22Rv1 (cell line): ENCODE results near the gene HTRA1.

Experiments used
- H3K27ac ChIP-seq: fragments of 450-650 bp; 2 replicates; pipeline ENCODE4 v1.5.1; 2017
- ZFX ChIP-seq: fragments of 450-650 bp; IDR thresholded peaks from 2 replicates; pipeline ENCODE4 v1.6.1; 2017; ENCODE audit warnings: antibody characterized with exemption, borderline replicate concordance
- TF ChIP-seq, protein P1 (sequence below): fragments of 450-650 bp; IDR thresholded peaks from 2 replicates; pipeline ENCODE4 v1.5.1; 2017; ENCODE audit warnings: mild to moderate bottlenecking

HTRA1 gene

DNA sequence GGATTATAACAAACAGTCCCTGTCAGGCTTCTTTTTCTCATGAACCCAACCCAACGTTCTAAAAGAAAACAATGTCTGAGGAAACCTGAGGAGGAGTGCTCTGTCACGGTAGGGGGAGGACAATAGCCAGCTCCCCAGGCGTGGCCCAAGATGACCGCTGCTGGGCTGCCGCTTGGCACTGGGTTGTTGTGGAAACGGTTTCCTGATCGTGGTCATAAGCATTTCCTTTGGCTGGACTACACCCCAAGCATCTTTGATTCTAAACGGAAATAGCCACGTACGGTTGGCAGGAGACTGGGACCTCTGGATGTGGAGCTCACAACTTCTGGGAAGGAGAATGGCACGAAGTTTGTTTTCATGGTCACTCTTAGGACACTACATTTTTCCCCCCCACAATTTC lies 68.8 kb downstream of the HTRA1 start:
- TF ChIP-seq ZFX = no peak
- TF ChIP-seq, protein P1, sequence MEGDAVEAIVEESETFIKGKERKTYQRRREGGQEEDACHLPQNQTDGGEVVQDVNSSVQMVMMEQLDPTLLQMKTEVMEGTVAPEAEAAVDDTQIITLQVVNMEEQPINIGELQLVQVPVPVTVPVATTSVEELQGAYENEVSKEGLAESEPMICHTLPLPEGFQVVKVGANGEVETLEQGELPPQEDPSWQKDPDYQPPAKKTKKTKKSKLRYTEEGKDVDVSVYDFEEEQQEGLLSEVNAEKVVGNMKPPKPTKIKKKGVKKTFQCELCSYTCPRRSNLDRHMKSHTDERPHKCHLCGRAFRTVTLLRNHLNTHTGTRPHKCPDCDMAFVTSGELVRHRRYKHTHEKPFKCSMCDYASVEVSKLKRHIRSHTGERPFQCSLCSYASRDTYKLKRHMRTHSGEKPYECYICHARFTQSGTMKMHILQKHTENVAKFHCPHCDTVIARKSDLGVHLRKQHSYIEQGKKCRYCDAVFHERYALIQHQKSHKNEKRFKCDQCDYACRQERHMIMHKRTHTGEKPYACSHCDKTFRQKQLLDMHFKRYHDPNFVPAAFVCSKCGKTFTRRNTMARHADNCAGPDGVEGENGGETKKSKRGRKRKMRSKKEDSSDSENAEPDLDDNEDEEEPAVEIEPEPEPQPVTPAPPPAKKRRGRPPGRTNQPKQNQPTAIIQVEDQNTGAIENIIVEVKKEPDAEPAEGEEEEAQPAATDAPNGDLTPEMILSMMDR = no peak
- no peak overlapping the region for H3K27ac ChIP-seq

DNA sequence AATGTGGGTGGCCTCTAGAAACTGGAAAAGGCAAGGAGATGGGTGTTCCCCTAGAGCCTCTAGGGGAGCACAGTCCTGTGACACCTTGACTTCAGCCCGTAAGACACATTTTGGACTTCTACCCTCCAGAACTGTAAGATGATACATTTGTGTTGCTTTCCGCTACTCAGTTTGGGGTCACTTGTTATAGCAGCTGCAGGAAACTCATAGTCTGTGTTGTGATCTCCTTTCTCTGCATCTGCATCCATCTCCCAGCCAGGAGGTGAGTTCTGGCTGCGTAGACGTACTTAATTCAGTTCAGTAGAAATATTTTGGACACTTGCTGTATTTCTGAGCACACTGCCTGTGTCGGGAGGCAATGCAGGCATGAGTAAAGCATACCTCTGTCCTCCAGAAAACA lies 69.9 kb downstream of the HTRA1 start:
- no peak for TF ChIP-seq ZFX
- TF ChIP-seq, protein P1 = no peak
- no peak overlapping the region for H3K27ac ChIP-seq

DNA sequence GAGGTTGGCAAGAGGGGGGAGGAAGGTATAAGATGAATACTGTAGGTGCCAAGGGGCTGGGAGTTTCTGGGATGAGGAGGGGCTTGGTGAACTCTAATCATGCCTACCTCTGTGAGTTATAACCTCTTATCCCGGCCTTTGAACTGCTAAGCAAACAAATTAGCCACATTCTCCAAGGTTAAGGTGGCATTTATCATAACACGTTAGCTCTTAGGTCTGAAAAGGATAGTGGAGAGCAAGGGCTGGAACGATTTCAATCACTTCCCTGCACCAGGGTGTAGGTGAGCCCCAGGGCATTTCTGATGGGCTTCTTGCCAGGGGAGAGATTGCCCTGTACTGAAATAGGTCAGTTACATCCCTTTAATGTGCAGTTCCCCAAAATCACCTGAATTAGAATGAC lies 70.6 kb downstream of the HTRA1 start:
- no peak for TF ChIP-seq ZFX
- TF ChIP-seq, protein P1 = no peak
- no peak overlapping the region for H3K27ac ChIP-seq

DNA sequence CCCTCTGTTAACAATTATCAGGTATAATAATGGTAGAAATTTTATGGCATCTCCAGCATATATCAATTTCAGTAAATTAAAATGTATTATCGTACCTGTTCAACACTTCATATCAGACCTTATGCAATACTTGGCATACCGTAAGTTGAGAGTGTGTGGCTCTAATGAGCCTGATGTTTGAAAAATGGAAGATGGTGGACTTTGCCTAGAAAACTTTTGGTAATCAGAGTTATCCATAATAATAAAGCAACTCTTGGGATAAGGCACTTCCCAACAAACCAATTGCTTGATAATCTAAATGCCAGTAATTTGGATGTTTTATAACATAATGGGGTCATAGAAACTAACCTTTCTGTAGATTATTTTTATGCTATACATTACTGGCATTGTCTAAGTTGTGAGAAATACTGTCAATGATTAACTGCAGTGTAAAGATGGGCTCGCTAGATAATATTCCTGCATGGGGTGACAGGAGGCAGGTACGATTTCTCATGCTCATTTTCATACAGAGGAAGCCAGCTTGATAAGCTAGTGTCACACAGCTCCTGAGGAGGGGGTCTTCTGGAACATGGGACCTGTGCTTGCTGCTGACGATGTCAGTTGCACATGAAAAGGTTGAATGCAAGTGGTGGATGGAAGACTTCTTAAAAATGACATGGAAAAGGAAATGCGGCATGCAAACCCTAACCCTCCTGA lies 71.4 kb downstream of the HTRA1 start:
- H3K27ac ChIP-seq = no peak overlapping the region
- no peak for TF ChIP-seq ZFX
- TF ChIP-seq, protein P1 = no peak

DNA sequence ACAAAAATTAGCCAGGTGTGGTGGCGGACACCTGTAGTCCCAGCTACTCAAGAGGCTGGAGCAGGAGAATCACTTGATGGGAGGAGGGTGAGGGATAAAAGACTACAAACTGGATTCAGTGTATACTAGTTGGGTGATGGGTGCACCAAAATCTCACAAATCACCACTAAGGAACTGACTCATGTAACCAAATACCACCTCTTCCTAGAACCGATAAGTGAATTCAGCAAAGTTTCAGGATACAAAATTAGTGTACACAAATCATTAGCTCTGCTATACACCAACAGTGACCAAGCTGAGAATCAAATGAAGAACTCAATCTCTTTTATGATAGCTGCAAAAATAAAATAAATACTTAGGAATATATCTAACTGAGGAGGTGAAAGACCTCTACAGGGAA lies 76.2 kb downstream of the HTRA1 start:
- no peak overlapping the region for H3K27ac ChIP-seq
- TF ChIP-seq ZFX = no peak
- TF ChIP-seq, protein P1 = no peak

DNA sequence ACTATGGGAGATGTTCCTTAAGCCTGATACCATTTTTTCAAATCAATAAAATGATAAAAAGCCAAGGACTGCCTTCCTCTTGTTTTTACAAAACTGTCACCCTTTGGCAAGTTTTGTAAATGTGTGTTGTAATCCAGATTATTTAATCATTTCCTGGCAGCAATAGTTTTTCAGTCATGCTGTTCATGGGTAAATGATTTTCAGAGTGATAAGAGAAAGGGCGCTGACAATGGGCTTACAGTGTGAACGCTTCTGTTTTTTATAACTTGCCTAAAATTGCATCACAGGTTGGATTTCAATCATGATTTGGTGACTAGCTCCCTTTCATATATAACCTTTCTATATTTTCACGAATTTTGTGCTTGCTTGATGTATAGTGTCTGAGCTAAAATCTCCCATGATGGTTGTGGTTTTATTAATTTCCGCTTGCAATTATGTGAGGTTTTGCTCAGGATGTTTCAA lies 80.2 kb downstream of the HTRA1 start:
- no peak overlapping the region for H3K27ac ChIP-seq
- TF ChIP-seq, protein P1 = no peak
- no peak for TF ChIP-seq ZFX

DNA sequence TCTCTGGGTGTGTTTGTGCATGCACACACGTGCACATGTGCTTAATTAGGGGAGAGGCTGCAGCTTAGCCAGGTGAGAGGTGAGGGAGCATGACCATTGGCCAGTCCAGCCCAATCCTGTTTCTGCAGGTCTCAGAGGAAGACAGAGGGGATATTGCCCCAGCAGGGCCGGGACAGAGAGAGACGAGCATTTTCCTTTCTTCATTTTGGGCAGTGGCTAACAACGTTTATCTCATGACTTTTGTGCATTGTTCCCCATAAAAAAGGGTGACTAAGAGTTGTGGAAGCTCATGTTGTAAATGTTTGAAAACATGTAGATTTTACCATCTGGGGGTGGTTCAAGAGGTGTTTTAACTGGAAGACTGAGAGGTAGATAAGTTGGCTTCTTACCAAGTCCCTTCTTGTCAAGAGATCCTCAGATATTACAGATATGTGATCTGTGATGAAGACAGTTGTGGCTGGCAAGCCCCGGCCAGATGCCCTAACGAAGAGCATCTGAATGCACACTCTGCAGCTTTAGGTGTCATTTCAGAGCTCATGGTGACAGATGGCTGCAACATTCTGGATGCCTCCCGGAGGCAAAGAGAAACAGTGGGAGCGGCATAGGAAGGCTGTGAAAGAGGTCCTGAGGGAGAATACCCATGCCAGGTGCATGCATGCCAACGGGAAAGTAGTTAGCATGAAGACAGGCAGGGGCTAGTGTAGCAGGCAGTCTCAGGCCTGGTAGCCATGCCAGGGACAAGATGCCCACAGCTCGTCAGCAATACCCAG lies 82.5 kb downstream of the HTRA1 start:
- TF ChIP-seq, protein P1 = no peak
- no peak for TF ChIP-seq ZFX

More for the DNA sequence above, 82.5 kb downstream of the HTRA1 start:
- H3K27ac ChIP-seq = no peak overlapping the region
